Gastroesophageal sphincter (tissue), 4 donors: Measurements from ENCODE around the gene ANKRD52. TPM values are rescaled to one million over a fixed set of nuclear protein-coding genes. Genes with fewer than 3 reads are reported as not detected.

ENCODE experiments used
- ATAC-seq: fragments of 150-250 bp; one replicate; pipeline ENCODE4 v1.9.1; 2016; ENCODE audit warnings: mild to moderate bottlenecking, moderate library complexity
- H3K27ac ChIP-seq, 4 donors: fragments of 200-600 bp; sonication (generic) in 3 of 4; 1 replicate in 3 of 4; 2 replicates in 1 of 4; pipeline ENCODE4 v1.5.1; 2016 to 2019
- H3K27me3 ChIP-seq: fragments of 200-600 bp; sonication (generic); one replicate; pipeline ENCODE4 v1.5.1; 2019
- H3K36me3 ChIP-seq, 2 donors: fragments of 200-600 bp; sonication (generic); one replicate each; pipeline ENCODE4 v1.5.1; 2019; ENCODE audit warnings: control low read depth in 1 of 2
- H3K4me1 ChIP-seq, 3 donors: fragments of 200-600 bp; sonication (generic); 1 replicate in 2 of 3; 2 replicates in 1 of 3; pipeline ENCODE4 v1.5.1; 2016 to 2019; ENCODE audit warnings: control low read depth in 2 of 3
- H3K4me3 ChIP-seq, 2 donors: fragments of 200-600 bp; sonication (generic); one replicate each; pipeline ENCODE4 v1.5.1; 2019; ENCODE audit warnings: mild to moderate bottlenecking in 1 of 2, moderate library complexity in 1 of 2
- H3K9me3 ChIP-seq, 3 donors: fragments of 200-600 bp; sonication (generic); one replicate each; pipeline ENCODE4 v1.5.1; 2017 to 2019; ENCODE audit warnings: control low read depth in 2 of 3
- CTCF ChIP-seq, 4 experiments: fragments of 200-600 bp in 2 of 4; fragments of 450-650 bp in 2 of 4; sonication (generic) in 1 of 4; IDR thresholded peaks; one replicate each; pipeline ENCODE4 v1.5.1; 2017 to 2019; ENCODE audit warnings: antibody characterized with exemption in 4 of 4, mild to moderate bottlenecking in 2 of 4, moderate library complexity in 2 of 4
- EP300 ChIP-seq: sonication (generic); formaldehyde crosslinking; IDR thresholded peaks from one replicate; pipeline ENCODE4 v1.6.1; 2017; ENCODE audit warnings: antibody characterized with exemption, mild to moderate bottlenecking
- POLR2A ChIP-seq, 2 donors: fragments of 450-650 bp; IDR thresholded peaks; one replicate each; pipeline ENCODE4 v1.6.1; 2017; ENCODE audit warnings: antibody characterized with exemption in 2 of 2, mild to moderate bottlenecking in 2 of 2, moderate library complexity in 1 of 2
- POLR2AphosphoS5 ChIP-seq: sonication (generic); formaldehyde crosslinking; IDR thresholded peaks from one replicate; pipeline ENCODE4 v1.6.1; 2017; ENCODE audit warnings: antibody characterized with exemption
- WGBS, 2 donors: methylation state at CpG; one replicate each; pipeline ENCODE4 v1.1.5; 2018; ENCODE audit warnings: low coverage in 1 of 2; 5-methylcytosine and 5-hydroxymethylcytosine counted together
- total RNA-seq, 4 donors: library from RNA; depleted of rRNA; stranded (reverse); fragments of >200 nt; gene quantifications; one replicate each; pipeline ENCODE4 v1.1.0, GENCODE V29; 2016

The ANKRD52 gene
- total RNA-seq, 4 donors from 2014 or later: 12.9 to 37.8 (median 15.6) TPM

GRCh38 chr12:56188131-56188777 lies 69.9 kb downstream of the ANKRD52 start:
- peak overlapping the region; percentile 71 to 94 for H3K4me3 ChIP-seq
- peaks cover 0 to 38% of the 10 kb centered on the region in 2 donors for H3K36me3 ChIP-seq
- no peaks in the 10 kb centered on the region for H3K27me3 ChIP-seq
- H3K4me1 ChIP-seq: peaks cover 0 to 34% (median 18%) of the 10 kb centered on the region in 3 donors
- H3K27ac ChIP-seq: peak overlapping the region; percentile 64 to 97 (median 94)
- no peak for ATAC-seq
- WGBS, 2 donors: 11% methylated on average over 8 of the region's 10 CpGs; no CpG with 5 or more reads in 1 of the 2 donors
- H3K9me3 ChIP-seq: no peaks in the 10 kb centered on the region
- no peak for TF ChIP-seq POLR2AphosphoS5
- no peak for TF ChIP-seq POLR2A (IDR thresholded peaks at IDR 0.05)
- no peak for TF ChIP-seq CTCF (IDR thresholded peaks at IDR 0.05)
- no peak for TF ChIP-seq EP300

Other genes starting within 250 kb of the ANKRD52 start
- 1 to 10 TPM; 5.1 to 7.3 (median 6.5) TPM for gene IKZF4, start 237.3 kb downstream of the ANKRD52 start, total RNA-seq
- 1,000 to 10,000 TPM in 2 of 4 donors, 100 to 1,000 TPM in 2; 295 to 1,263 (median 759) TPM for gene RPS26, start 216.5 kb downstream of the ANKRD52 start, total RNA-seq
- 10 to 100 TPM; 17.3 to 41.1 (median 22.3) TPM for gene ERBB3, start 178.2 kb downstream of the ANKRD52 start, total RNA-seq
- 100 to 1,000 TPM in 3 of 4 donors, 10 to 100 TPM in 1; 99.4 to 115 (median 110) TPM for gene PA2G4, start 153.8 kb downstream of the ANKRD52 start, total RNA-seq
- gene RPL41, start 141.8 kb downstream of the ANKRD52 start, total RNA-seq: 1,000 to 10,000 TPM; 1,487 to 4,346 (median 2,874) TPM
- 1 to 10 TPM; 5.0 to 7.4 (median 5.8) TPM for gene ZC3H10, start 140.1 kb downstream of the ANKRD52 start, total RNA-seq
- gene ESYT1, start 130.1 kb downstream of the ANKRD52 start, total RNA-seq: 100 to 1,000 TPM; 128 to 234 (median 167) TPM
- 10 to 100 TPM; 14.3 to 57.9 (median 28.0) TPM for gene MYL6B, start 105.8 kb downstream of the ANKRD52 start, total RNA-seq
- 1,000 to 10,000 TPM; 5,300 to 6,545 (median 5,874) TPM for gene MYL6, start 100.0 kb downstream of the ANKRD52 start, total RNA-seq
- 100 to 1,000 TPM in 1 of 4 donors, 10 to 100 TPM in 3; 76.5 to 109 (median 85.1) TPM for gene SMARCC2, start 68.9 kb downstream of the ANKRD52 start, total RNA-seq
- gene RNF41, start 36.5 kb downstream of the ANKRD52 start, total RNA-seq: 100 to 1,000 TPM in 2 of 4 donors, 10 to 100 TPM in 2; 63.7 to 119 (median 102) TPM
- 10 to 100 TPM; 23.7 to 34.7 (median 28.8) TPM for gene NABP2, start 34.0 kb downstream of the ANKRD52 start, total RNA-seq
- 1 to 10 TPM in 1 of 4 donors, not detected in 3; 1.7 TPM for gene SLC39A5, start 28.3 kb downstream of the ANKRD52 start, total RNA-seq
- gene COQ10A, start 8.6 kb upstream of the ANKRD52 start, total RNA-seq: 10 to 100 TPM in 3 of 4 donors, 1 to 10 TPM in 1; 9.3 to 18.4 (median 12.5) TPM
- gene CS, start 41.9 kb upstream of the ANKRD52 start, total RNA-seq: 100 to 1,000 TPM; 102 to 174 (median 103) TPM
- gene CNPY2, start 57.6 kb upstream of the ANKRD52 start, total RNA-seq: 10 to 100 TPM; 55.7 to 82.0 (median 65.2) TPM
- 10 to 100 TPM; 12.6 to 73.6 (median 30.3) TPM for gene PAN2, start 75.6 kb upstream of the ANKRD52 start, total RNA-seq
- gene IL23A, start 80.5 kb upstream of the ANKRD52 start, total RNA-seq: not detected
- gene STAT2, start 101.7 kb upstream of the ANKRD52 start, total RNA-seq: 10 to 100 TPM; 55.4 to 94.6 (median 82.7) TPM
- not detected for gene APOF, start 104.5 kb upstream of the ANKRD52 start, total RNA-seq
- 1 to 10 TPM; 2.6 to 3.1 (median 3.0) TPM for gene TIMELESS, start 191.0 kb upstream of the ANKRD52 start, total RNA-seq
- not detected for gene MIP, start 196.3 kb upstream of the ANKRD52 start, total RNA-seq
- gene SPRYD4, start 210.2 kb upstream of the ANKRD52 start, total RNA-seq: 1 to 10 TPM; 1.1 to 3.7 (median 2.3) TPM
- 1 to 10 TPM; 1.1 to 4.1 (median 1.6) TPM for gene GLS2, start 229.8 kb upstream of the ANKRD52 start, total RNA-seq